Common myeloid progenitor, CD34-positive (primary cell): ENCODE data around the gene ZFAND3.

Experiments
- CTCF ChIA-PET: fragments of 350-600 bp; sonication (Branson Sonifier 250); formaldehyde crosslinking; loops from one replicate; lab custom pipeline; 2021; ENCODE audit warnings: antibody characterized with exemption; lab: Charles Lee
- POLR2A ChIA-PET: fragments of 350-600 bp; sonication (Branson Sonifier 250); formaldehyde crosslinking; loops from one replicate; lab custom pipeline; 2021; ENCODE audit warnings: antibody characterized with exemption; lab: Charles Lee
- DNase-seq, 3 donors: peaks; one replicate each; pipeline versions ENCODE4 v3.0.0 to v3.0.0-alpha.2; 2013
- H3K27ac ChIP-seq, 2 experiments: 1 replicate in 1 of 2; 2 replicates in 1 of 2; pipeline ENCODE4 v1.7.0; 2013; ENCODE audit warnings: inconsistent platforms in 2 of 2, low read length in 2 of 2, mild to moderate bottlenecking in 2 of 2, low read depth in 1 of 2, moderate library complexity in 1 of 2; ENCODE audit not compliant: severe bottlenecking in 2 of 2, insufficient read depth in 1 of 2, poor library complexity in 1 of 2
- H3K27me3 ChIP-seq, 5 experiments: replicated peaks in 2 of 5; 1 replicate in 3 of 5; 2 replicates in 2 of 5; pipeline versions ENCODE4 v1.6.1 to v1.7.0; 2013; ENCODE audit warnings: low read length in 4 of 5, mild to moderate bottlenecking in 2 of 5, moderate library complexity in 2 of 5, inconsistent platforms in 1 of 5; ENCODE audit not compliant: insufficient read depth in 5 of 5, control insufficient read depth in 4 of 5
- H3K36me3 ChIP-seq, 4 experiments: 1 replicate in 2 of 4; 2 replicates in 2 of 4; pipeline versions ENCODE4 v1.6.1 to v1.7.0; 2013; ENCODE audit warnings: low read length in 3 of 4, control low read depth in 1 of 4, mild to moderate bottlenecking in 1 of 4; ENCODE audit not compliant: control insufficient read depth in 4 of 4, insufficient read depth in 4 of 4
- H3K4me1 ChIP-seq, 4 experiments: 1 replicate in 3 of 4; 2 replicates in 1 of 4; pipeline versions ENCODE4 v1.6.1 to v1.7.1; 2013; ENCODE audit warnings: low read length in 3 of 4, mild to moderate bottlenecking in 3 of 4, control low read depth in 1 of 4, inconsistent platforms in 1 of 4, moderate library complexity in 1 of 4; ENCODE audit not compliant: control insufficient read depth in 4 of 4, insufficient read depth in 4 of 4; ENCODE audit errors: control extremely low read depth in 1 of 4
- H3K4me3 ChIP-seq, 7 experiments: 1 replicate in 4 of 7; 2 replicates in 3 of 7; pipeline versions ENCODE4 v1.5.1 to v1.7.0; 2013; ENCODE audit warnings: mild to moderate bottlenecking in 7 of 7, low read length in 6 of 7, moderate library complexity in 6 of 7, inconsistent platforms in 2 of 7, low read depth in 2 of 7, control low read depth in 1 of 7; ENCODE audit not compliant: insufficient read depth in 4 of 7, control insufficient read depth in 1 of 7; ENCODE audit errors: extremely low read depth in 1 of 7
- H3K9me3 ChIP-seq, 5 experiments: 1 replicate in 4 of 5; 2 replicates in 1 of 5; pipeline versions ENCODE4 v1.6.1 to v1.7.1; 2013; ENCODE audit warnings: low read length in 4 of 5, mild to moderate bottlenecking in 2 of 5, inconsistent platforms in 1 of 5, low read depth in 1 of 5, moderate library complexity in 1 of 5; ENCODE audit not compliant: control insufficient read depth in 4 of 5, insufficient read depth in 2 of 5; ENCODE audit errors: control extremely low read depth in 1 of 5
- WGBS: methylation state at CpG from one replicate; pipeline ENCODE4 v1.1.5; 2013; ENCODE audit not compliant: insufficient coverage; 5-methylcytosine and 5-hydroxymethylcytosine counted together

Gene ZFAND3

DNA sequence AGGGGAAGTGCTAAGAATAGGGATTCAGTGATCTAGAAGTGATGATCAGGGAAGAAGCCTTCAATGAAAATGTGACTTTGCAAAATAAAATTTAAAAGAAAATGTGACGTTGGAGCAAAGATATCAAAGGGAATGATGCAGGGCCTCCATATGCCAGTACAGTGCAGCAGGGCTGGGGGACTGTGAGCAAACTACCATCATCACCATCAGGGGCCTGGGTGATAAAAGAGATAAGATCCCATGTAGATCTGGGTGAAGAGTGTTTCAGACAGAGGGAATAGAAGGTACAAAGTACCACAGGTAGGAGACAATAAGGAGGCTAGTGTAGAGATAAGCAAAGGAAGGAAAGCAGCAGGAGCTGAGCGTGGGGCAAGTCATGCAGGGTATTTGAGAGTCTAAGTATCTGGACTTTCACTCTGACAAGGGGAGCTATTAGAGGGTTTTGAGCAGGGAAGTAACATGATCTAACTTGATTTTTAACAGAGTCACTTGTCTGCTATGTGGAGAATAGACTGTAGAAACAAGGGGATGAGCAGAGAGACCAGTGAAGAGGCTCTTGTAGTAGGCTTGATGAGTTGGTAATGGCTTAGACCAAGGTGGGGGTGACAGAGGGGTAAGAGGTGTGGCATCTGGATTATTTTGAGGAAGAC lies 295.6 kb downstream of the ZFAND3 start:
- peaks cover 3 to 22% (median 13%) of the 10 kb centered on the region in 4 experiments for H3K36me3 ChIP-seq
- 100% methylated on average over 2 of the region's 2 CpGs for WGBS
- DNase-seq = no peak
- ChIA-PET POLR2A (no interaction called here), CTCF (no interaction called here)
- H3K4me1 ChIP-seq = peaks cover 0 to 8% (median 4%) of the 10 kb centered on the region in 4 experiments
- no peak overlapping the region for H3K27ac ChIP-seq
- H3K4me3 ChIP-seq = no peak overlapping the region
- H3K27me3 ChIP-seq = no peaks in the 10 kb centered on the region
- no peaks in the 10 kb centered on the region for H3K9me3 ChIP-seq

DNA sequence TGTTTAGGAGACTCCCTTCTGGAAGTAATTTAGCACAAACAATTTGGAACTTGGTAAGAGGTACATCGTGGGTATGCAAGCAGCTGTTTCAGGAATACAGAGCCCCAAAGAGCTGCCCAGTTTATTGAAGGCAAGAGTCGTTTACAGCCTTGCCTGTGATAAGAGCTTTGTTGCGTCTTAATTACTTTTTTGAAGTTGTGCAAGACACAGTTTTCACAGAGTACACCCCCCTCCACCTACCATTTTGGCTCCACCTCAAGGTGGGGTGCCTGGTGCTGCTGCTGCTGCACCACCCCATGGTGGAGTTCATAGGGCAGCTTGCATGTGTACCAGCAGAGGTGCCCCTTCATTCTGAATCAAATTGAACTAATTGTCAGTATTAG lies 296.1 kb downstream of the ZFAND3 start:
- Histone ChIP-seq H3K27me3 (no peaks in the 10 kb centered on the region), H3K4me1 (peaks cover 0 to 6% (median 3%) of the 10 kb centered on the region in 4 experiments), H3K4me3 (no peak overlapping the region), H3K9me3 (no peaks in the 10 kb centered on the region), H3K27ac (no peak overlapping the region), H3K36me3 (peaks cover 3 to 25% (median 13%) of the 10 kb centered on the region in 4 experiments)
- 100% methylated on average over 2 of the region's 3 CpGs for WGBS
- no peak for DNase-seq
- CTCF ChIA-PET = no interaction called here
- POLR2A ChIA-PET = no interaction called here

DNA sequence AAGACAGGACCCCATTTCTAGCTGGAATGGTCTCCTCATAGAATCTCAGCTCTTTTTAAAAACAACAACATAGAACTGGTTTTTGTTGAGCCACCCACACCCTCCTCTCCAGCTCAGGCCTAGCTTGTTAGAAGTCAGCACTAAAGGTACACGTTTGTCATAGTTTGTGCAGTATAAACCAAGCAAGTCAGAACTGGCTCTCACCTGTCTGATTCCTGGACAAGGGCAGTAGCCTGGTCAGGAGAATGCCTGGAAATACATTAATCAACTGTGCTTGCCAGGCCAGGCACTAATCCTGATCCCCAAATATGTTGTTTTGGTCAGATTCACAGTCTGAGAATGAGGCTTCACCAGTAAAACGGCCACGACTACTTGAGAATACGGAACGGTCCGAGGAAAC lies 296.7 kb downstream of the ZFAND3 start:
- DNase-seq = no peak
- 96% methylated on average over 6 of the region's 6 CpGs for WGBS
- Histone ChIP-seq H3K9me3 (no peaks in the 10 kb centered on the region), H3K36me3 (peaks cover 3 to 31% (median 14%) of the 10 kb centered on the region in 4 experiments), H3K27me3 (no peaks in the 10 kb centered on the region), H3K27ac (no peak overlapping the region), H3K4me3 (no peak overlapping the region), H3K4me1 (peaks cover 0 to 4% (median 1%) of the 10 kb centered on the region in 4 experiments)
- ChIA-PET CTCF (no interaction called here), POLR2A (no interaction called here)

DNA sequence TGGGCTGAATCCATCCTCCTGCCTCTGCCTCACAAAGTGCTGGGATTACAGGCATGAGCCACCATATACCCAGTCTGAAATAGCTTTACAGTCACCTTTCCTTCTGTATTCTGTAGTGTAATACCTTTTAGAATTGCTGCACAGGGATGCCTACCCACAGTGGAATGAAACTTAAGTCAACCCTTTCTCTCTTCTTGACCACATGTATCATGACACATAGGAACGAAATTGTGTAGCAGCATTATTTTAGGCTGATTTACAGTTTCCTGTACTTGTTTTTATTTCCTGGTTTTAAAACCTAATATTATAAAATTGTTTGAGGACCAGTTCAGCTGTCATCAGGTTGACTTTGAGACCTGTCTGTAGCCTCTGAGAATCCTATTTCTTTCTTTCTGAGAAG lies 297.8 kb downstream of the ZFAND3 start:
- H3K9me3 ChIP-seq = no peaks in the 10 kb centered on the region
- no peak overlapping the region for H3K27ac ChIP-seq
- no peaks in the 10 kb centered on the region for H3K27me3 ChIP-seq
- peaks cover 0 to 4% (median 1%) of the 10 kb centered on the region in 4 experiments for H3K4me1 ChIP-seq
- H3K4me3 ChIP-seq = no peak overlapping the region
- CTCF ChIA-PET = no interaction called here
- DNase-seq = peak in 2 of 3 donors; percentile 6 to 10
- H3K36me3 ChIP-seq = peaks cover 3 to 39% (median 19%) of the 10 kb centered on the region in 4 experiments
- no CpG with 5 or more reads among the region's 1 CpG for WGBS
- POLR2A ChIA-PET = no interaction called here

DNA sequence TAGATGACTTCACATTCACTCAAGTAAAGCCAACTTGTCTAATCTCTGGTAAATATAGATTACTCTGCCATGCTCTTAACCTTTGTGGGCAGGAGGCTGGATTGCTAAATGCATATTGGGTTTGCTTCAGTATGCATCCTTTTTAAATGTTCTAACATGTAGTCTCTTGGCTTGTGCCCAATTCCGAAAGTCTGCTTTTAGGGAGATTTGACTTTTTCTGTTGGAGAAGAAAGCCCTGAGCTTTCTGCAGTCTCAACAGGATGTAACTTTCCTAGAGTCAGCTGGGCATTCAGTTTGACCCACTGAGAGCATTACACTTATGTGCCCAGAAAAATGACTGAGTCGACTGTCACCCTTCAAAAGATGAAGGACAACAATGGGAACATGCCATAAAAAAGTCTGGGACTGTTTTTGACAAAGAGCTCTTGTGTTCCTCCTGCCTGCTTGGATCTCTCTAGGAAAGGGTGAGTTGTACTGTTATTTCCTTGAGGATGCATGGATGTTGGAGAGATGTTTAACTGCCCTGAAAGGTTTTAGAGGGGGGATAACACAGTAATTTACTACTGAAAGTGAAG lies 299.4 kb downstream of the ZFAND3 start:
- Histone ChIP-seq H3K27ac (no peak overlapping the region), H3K27me3 (no peaks in the 10 kb centered on the region), H3K9me3 (no peaks in the 10 kb centered on the region), H3K4me1 (peaks cover 0 to 4% (median 1%) of the 10 kb centered on the region in 4 experiments), H3K4me3 (no peak overlapping the region), H3K36me3 (peaks cover 10 to 39% (median 25%) of the 10 kb centered on the region in 4 experiments)
- 94% methylated on average over 2 of the region's 2 CpGs for WGBS
- CTCF ChIA-PET = interaction anchor here (1.1 to 1.3 kb wide), 2 partner anchors 8 to 14 kb away, joined by 3 read pairs; no protein-coding TSS in a partner anchor
- POLR2A ChIA-PET = no interaction called here
- no peak for DNase-seq

DNA sequence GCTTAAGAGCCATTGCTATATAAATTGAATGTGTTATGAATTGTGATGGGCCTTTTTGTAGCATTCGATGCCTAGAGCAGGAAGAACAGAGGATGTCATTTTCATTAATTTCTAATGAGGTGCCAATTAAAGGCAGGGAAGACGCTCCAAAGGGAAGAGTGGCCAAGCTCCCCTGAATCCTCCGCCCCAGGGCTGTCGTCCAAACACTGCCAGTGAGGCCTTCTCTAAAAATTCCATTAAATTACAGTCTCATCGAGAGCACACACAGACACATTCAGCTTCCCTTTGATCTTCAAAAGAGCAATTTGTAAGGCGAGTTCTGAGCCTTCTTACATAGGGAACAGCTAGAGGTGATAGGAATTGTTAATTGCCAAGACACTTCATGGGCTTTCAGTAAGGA lies 300.0 kb downstream of the ZFAND3 start:
- 92% methylated on average over 6 of the region's 6 CpGs for whole genome bisulfite sequencing
- H3K27ac ChIP-seq = no peak overlapping the region
- H3K27me3 ChIP-seq = no peaks in the 10 kb centered on the region
- H3K4me1 ChIP-seq = peaks cover 0 to 4% (median 1%) of the 10 kb centered on the region in 4 experiments
- DNase-seq = no peak
- peaks cover 10 to 37% (median 25%) of the 10 kb centered on the region in 4 experiments for H3K36me3 ChIP-seq
- H3K9me3 ChIP-seq = peaks cover 0 to 2% (median 0%) of the 10 kb centered on the region in 5 experiments
- H3K4me3 ChIP-seq = no peak overlapping the region
- POLR2A ChIA-PET = interaction anchor here (0.6 kb wide), 1 partner anchor 269 kb away, joined by 4 read pairs; no protein-coding TSS in a partner anchor
- CTCF ChIA-PET = interaction anchor here (1.1 to 1.3 kb wide), 2 partner anchors 8 to 13 kb away, joined by 3 read pairs; no protein-coding TSS in a partner anchor
